Neuronal stem cell (in vitro differentiated cells): ENCODE measurements around the gene PRXL2A.
A peak's percentile ranks its signal among the peaks of the same experiment; 100 is the strongest.

ENCODE experiments used
- DNase-seq: peaks from one replicate; pipeline ENCODE4 v3.0.0-alpha.2; 2013; ENCODE audit warnings: low spot score
- H2AFZ ChIP-seq: one replicate; pipeline ENCODE4 v1.6.1; 2013; ENCODE audit warnings: mild to moderate bottlenecking, low read length, inconsistent platforms
- H2AK5ac ChIP-seq: 2 replicates; pipeline ENCODE4 v1.6.1; 2013; ENCODE audit warnings: low read depth, mild to moderate bottlenecking, inconsistent platforms, low read length, moderate library complexity, mixed read lengths
- H2BK120ac ChIP-seq: 2 replicates; pipeline ENCODE4 v1.6.1; 2013; ENCODE audit warnings: low read depth, mild to moderate bottlenecking, inconsistent platforms, low read length, moderate library complexity, mixed read lengths
- H2BK12ac ChIP-seq: one replicate; pipeline ENCODE4 v1.6.1; 2013; ENCODE audit warnings: low read length, inconsistent platforms
- H2BK15ac ChIP-seq: 2 replicates; pipeline ENCODE4 v1.6.1; 2013; ENCODE audit warnings: mild to moderate bottlenecking, low read length, inconsistent platforms, mixed read lengths
- H2BK5ac ChIP-seq: one replicate; pipeline ENCODE4 v1.6.1; 2013; ENCODE audit warnings: inconsistent platforms, mild to moderate bottlenecking, low read length, moderate library complexity
- H3K14ac ChIP-seq: one replicate; pipeline ENCODE4 v1.6.1; 2013; ENCODE audit warnings: low read length, inconsistent platforms
- H3K18ac ChIP-seq: 2 replicates; pipeline ENCODE4 v1.6.1; 2013; ENCODE audit warnings: low read length, inconsistent platforms
- H3K23ac ChIP-seq: 2 replicates; pipeline ENCODE4 v1.6.1; 2013; ENCODE audit warnings: low read depth, mild to moderate bottlenecking, mixed read lengths, low read length, inconsistent platforms; ENCODE audit not compliant: poor library complexity
- H3K27ac ChIP-seq: replicated peaks from 3 replicates; pipeline ENCODE4 v1.5.1; 2013; ENCODE audit warnings: low read length, inconsistent platforms
- H3K27me3 ChIP-seq, 3 experiments: 2 replicates each; pipeline ENCODE4 v1.6.1; 2013; ENCODE audit warnings: low read length in 3 of 3, mild to moderate bottlenecking in 2 of 3, inconsistent platforms in 1 of 3, low read depth in 1 of 3, mixed read lengths in 1 of 3, moderate library complexity in 1 of 3; ENCODE audit not compliant: control insufficient read depth in 3 of 3, insufficient read depth in 3 of 3
- H3K36me3 ChIP-seq, 2 donors: replicated peaks in 1 of 2; 2 replicates each; pipeline ENCODE4 v1.6.1; 2013; ENCODE audit warnings: low read length in 2 of 2; ENCODE audit not compliant: control insufficient read depth in 2 of 2, insufficient read depth in 2 of 2
- H3K4ac ChIP-seq: 2 replicates; pipeline ENCODE4 v1.6.1; 2013; ENCODE audit warnings: inconsistent platforms, mild to moderate bottlenecking, low read length, moderate library complexity
- H3K4me1 ChIP-seq, 2 donors: 1 replicate in 1 of 2; 2 replicates in 1 of 2; pipeline ENCODE4 v1.6.1; 2013; ENCODE audit warnings: low read length in 2 of 2, low read depth in 1 of 2; ENCODE audit not compliant: control insufficient read depth in 2 of 2, insufficient read depth in 1 of 2
- H3K4me2 ChIP-seq: one replicate; pipeline ENCODE4 v1.6.1; 2013; ENCODE audit warnings: mild to moderate bottlenecking, low read length, inconsistent platforms; ENCODE audit not compliant: insufficient read depth, poor library complexity, severe bottlenecking
- H3K4me3 ChIP-seq, 2 donors: 2 replicates each; pipeline ENCODE4 v1.5.1; 2013; ENCODE audit warnings: low read length in 2 of 2, mild to moderate bottlenecking in 2 of 2, inconsistent platforms in 1 of 2, moderate library complexity in 1 of 2
- H3K79me1 ChIP-seq: one replicate; pipeline ENCODE4 v1.6.1; 2013; ENCODE audit warnings: low read depth, mild to moderate bottlenecking, inconsistent platforms, low read length, moderate library complexity
- H3K9ac ChIP-seq: one replicate; pipeline ENCODE4 v1.6.1; 2013; ENCODE audit warnings: mild to moderate bottlenecking, low read depth, low read length, inconsistent platforms; ENCODE audit not compliant: poor library complexity
- H3K9me3 ChIP-seq, 2 donors: replicated peaks in 1 of 2; 2 replicates each; pipeline versions ENCODE3 to v1.6.1; 2013; ENCODE audit warnings: low read length in 2 of 2, mild to moderate bottlenecking in 2 of 2, inconsistent platforms in 1 of 2, low read depth in 1 of 2, mixed read lengths in 1 of 2, moderate library complexity in 1 of 2; ENCODE audit not compliant: control insufficient read depth in 2 of 2, insufficient read depth in 1 of 2
- H4K8ac ChIP-seq: one replicate; pipeline ENCODE4 v1.6.1; 2013; ENCODE audit warnings: low read depth, mild to moderate bottlenecking, inconsistent platforms, low read length, moderate library complexity
- H4K91ac ChIP-seq: one replicate; pipeline ENCODE4 v1.6.1; 2013; ENCODE audit warnings: low read length, low read depth, mild to moderate bottlenecking, inconsistent platforms; ENCODE audit not compliant: poor library complexity
- WGBS, 2 donors: extraction: QIAGEN DNeasy Blood & Tissue Kit; methylation state at CpG; one replicate each; pipeline ENCODE4 v1.1.7; 2013; ENCODE audit warnings: missing lambda C conversion rate in 2 of 2, mixed read lengths in 1 of 2; ENCODE audit not compliant: insufficient read length in 2 of 2, insufficient replicate concordance in 1 of 2; ENCODE audit errors: extremely low coverage in 2 of 2; 5-methylcytosine and 5-hydroxymethylcytosine counted together

The PRXL2A gene

GRCh38 chr10:80463868-80464267 lies 55.5 kb downstream of the PRXL2A start:
- no peak for DNase-seq
- H3K9ac ChIP-seq: peak overlapping the region; percentile 65
- H3K18ac ChIP-seq: peak overlapping the region; percentile 97
- H2BK12ac ChIP-seq: peak overlapping the region; percentile 11
- no peak overlapping the region for H4K8ac ChIP-seq
- H3K23ac ChIP-seq: no peak overlapping the region
- H3K9me3 ChIP-seq: no peaks in the 10 kb centered on the region
- H3K4me1 ChIP-seq: peaks cover 77 to 82% of the 10 kb centered on the region in 2 donors
- peak overlapping the region; percentile 94 for H2AK5ac ChIP-seq
- H2BK5ac ChIP-seq: peak overlapping the region; percentile 98
- peak overlapping the region; percentile 12 for H3K4ac ChIP-seq
- no peak overlapping the region for H3K14ac ChIP-seq
- H3K4me3 ChIP-seq: no peak overlapping the region
- H3K27me3 ChIP-seq: no peaks in the 10 kb centered on the region
- peak overlapping the region; percentile 100 for H2BK120ac ChIP-seq
- no peak overlapping the region for H3K4me2 ChIP-seq
- H3K27ac ChIP-seq: peak overlapping the region; percentile 99
- H4K91ac ChIP-seq: peak overlapping the region; percentile 100
- no peak overlapping the region for H2BK15ac ChIP-seq
- H3K36me3 ChIP-seq: peaks cover 0 to 7% of the 10 kb centered on the region in 2 donors
- H3K79me1 ChIP-seq: peaks cover 6% of the 10 kb centered on the region
- no CpG with 5 or more reads among the region's 10 CpGs for whole genome bisulfite sequencing, 2 donors
- H2AFZ ChIP-seq: no peak overlapping the region

GRCh38 chr10:80464557-80465450 lies 56.5 kb downstream of the PRXL2A start:
- Histone ChIP-seq H2AFZ (peak overlapping the region; percentile 6), H3K9me3 (no peaks in the 10 kb centered on the region), H2AK5ac (peak overlapping the region; percentile 98), H3K14ac (peak overlapping the region; percentile 58), H2BK5ac (peak overlapping the region; percentile 100), H3K27me3 (no peaks in the 10 kb centered on the region), H2BK12ac (peak overlapping the region; percentile 78), H3K4ac (peak overlapping the region; percentile 72), H3K18ac (peak overlapping the region; percentile 98), H3K23ac (no peak overlapping the region), H3K4me2 (peak overlapping the region; percentile 64), H4K8ac (no peak overlapping the region), H3K9ac (peak overlapping the region; percentile 87), H2BK120ac (peak overlapping the region; percentile 100), H3K4me1 (peaks cover 72 to 84% of the 10 kb centered on the region in 2 donors), H3K27ac (peak overlapping the region; percentile 99), H3K36me3 (peaks cover 1 to 14% of the 10 kb centered on the region in 2 donors), H3K4me3 (peak overlapping the region; percentile 16 to 51), H2BK15ac (peak overlapping the region; percentile 96), H4K91ac (peak overlapping the region; percentile 100), H3K79me1 (peaks cover 6% of the 10 kb centered on the region)
- no CpG with 5 or more reads among the region's 14 CpGs for WGBS, 2 donors
- DNase-seq: peak; percentile 84

GRCh38 chr10:80465451-80465835 lies 57.1 kb downstream of the PRXL2A start:
- Histone ChIP-seq H3K27me3 (no peaks in the 10 kb centered on the region), H3K9ac (peak overlapping the region; percentile 31), H2BK12ac (no peak overlapping the region), H2AK5ac (peak overlapping the region; percentile 98), H2BK5ac (peak overlapping the region; percentile 100), H3K9me3 (no peaks in the 10 kb centered on the region), H2BK15ac (peak overlapping the region; percentile 67), H3K18ac (peak overlapping the region; percentile 98), H3K14ac (no peak overlapping the region), H3K27ac (peak overlapping the region; percentile 98), H3K79me1 (peaks cover 6% of the 10 kb centered on the region), H2BK120ac (peak overlapping the region; percentile 99), H3K4me1 (peaks cover 70 to 80% of the 10 kb centered on the region in 2 donors), H3K4me3 (peak overlapping the region in 1 of 2 donors; percentile 51), H4K8ac (no peak overlapping the region), H4K91ac (peak overlapping the region; percentile 100), H3K36me3 (peaks cover 1 to 21% of the 10 kb centered on the region in 2 donors), H3K4me2 (peak overlapping the region; percentile 64), H3K23ac (no peak overlapping the region), H3K4ac (peak overlapping the region; percentile 72), H2AFZ (peak overlapping the region; percentile 6)
- DNase-seq: no peak
- WGBS, 2 donors: no CpG with 5 or more reads among the region's 3 CpGs
